Keratinocyte (primary cell): ENCODE data around the gene DHRSX. TPM values are rescaled to one million over a fixed set of nuclear protein-coding genes. Genes with fewer than 3 reads are reported as not detected.

Source experiments
- DNase-seq: peaks from one replicate; pipeline ENCODE4 v3.0.0-alpha.2; 2011; ENCODE audit warnings: low read depth, missing footprints, low spot score
- FAIRE-seq: peaks from 2 replicates; lab custom pipeline; 2011; peaks lifted over from hg19 to GRCh38; lab: Jason Lieb, UNC
- H2AFZ ChIP-seq: 2 replicates; pipeline ENCODE4 v1.6.0; 2012; ENCODE audit warnings: low read length, control low read depth, inconsistent platforms; ENCODE audit not compliant: control insufficient read depth
- H3K27ac ChIP-seq: 2 replicates; pipeline ENCODE4 v1.5.1; 2011; ENCODE audit warnings: low read length; ENCODE audit not compliant: control insufficient read depth, insufficient read depth
- H3K27me3 ChIP-seq: 3 replicates; pipeline ENCODE4 v1.6.0; 2011; ENCODE audit warnings: low read length; ENCODE audit not compliant: control insufficient read depth, insufficient read depth; ENCODE audit errors: extremely low read depth
- H3K36me3 ChIP-seq, 2 experiments: 2 replicates in 1 of 2; 3 replicates in 1 of 2; pipeline ENCODE4 v1.5.1; 2011; ENCODE audit warnings: low read length in 2 of 2, mild to moderate bottlenecking in 1 of 2; ENCODE audit not compliant: control insufficient read depth in 2 of 2, insufficient read depth in 2 of 2; ENCODE audit errors: extremely low read depth in 1 of 2
- H3K4me1 ChIP-seq: 3 replicates; pipeline ENCODE4 v1.5.1; 2011; ENCODE audit warnings: low read length; ENCODE audit not compliant: control insufficient read depth, insufficient read depth; ENCODE audit errors: extremely low read depth
- H3K4me2 ChIP-seq: 3 replicates; pipeline ENCODE4 v1.6.0; 2011; ENCODE audit warnings: low read depth, low read length; ENCODE audit not compliant: control insufficient read depth, insufficient read depth; ENCODE audit errors: extremely low read depth
- H3K4me3 ChIP-seq, 3 experiments: fragments of 200-600 bp in 1 of 3; sonication (generic) in 1 of 3; 2 replicates in 2 of 3; 3 replicates in 1 of 3; pipeline ENCODE4 v1.5.1; 2011 to 2016; ENCODE audit warnings: low read length in 3 of 3, mild to moderate bottlenecking in 3 of 3, control low read depth in 2 of 3, inconsistent platforms in 1 of 3, low read depth in 1 of 3, mixed read lengths in 1 of 3, mixed run types in 1 of 3, moderate library complexity in 1 of 3; ENCODE audit not compliant: control insufficient read depth in 2 of 3, insufficient read depth in 2 of 3; ENCODE audit errors: extremely low read depth in 1 of 3
- H3K79me2 ChIP-seq: 2 replicates; pipeline ENCODE4 v1.6.0; 2012; ENCODE audit warnings: low read length; ENCODE audit not compliant: control insufficient read depth, insufficient read depth
- H3K9ac ChIP-seq: 3 replicates; pipeline ENCODE4 v1.6.0; 2011; ENCODE audit warnings: low read length; ENCODE audit not compliant: control insufficient read depth, insufficient read depth; ENCODE audit errors: extremely low read depth
- H3K9me1 ChIP-seq: 3 replicates; pipeline ENCODE4 v1.6.0; 2011; ENCODE audit warnings: low read length; ENCODE audit not compliant: control insufficient read depth, insufficient read depth; ENCODE audit errors: extremely low read depth
- H3K9me3 ChIP-seq: 2 replicates; pipeline ENCODE4 v1.5.1; 2012; ENCODE audit warnings: low read depth, low read length; ENCODE audit not compliant: control insufficient read depth
- H4K20me1 ChIP-seq: 3 replicates; pipeline ENCODE4 v1.6.0; 2011; ENCODE audit warnings: low read length; ENCODE audit not compliant: control insufficient read depth, insufficient read depth; ENCODE audit errors: extremely low read depth
- CTCF ChIP-seq, 3 experiments: IDR thresholded peaks in 1 of 3; conservative IDR thresholded peaks in 1 of 3; optimal IDR thresholded peaks in 1 of 3; 2 replicates in 2 of 3; 3 replicates in 1 of 3; pipeline versions ENCODE3 to v1.5.1; 2011; ENCODE audit warnings: low read length in 3 of 3, mild to moderate bottlenecking in 3 of 3, moderate library complexity in 2 of 3, control low read depth in 1 of 3, inconsistent platforms in 1 of 3; ENCODE audit not compliant: insufficient read depth in 2 of 3; ENCODE audit errors: extremely low read depth in 1 of 3
- EZH2 ChIP-seq: IDR thresholded peaks from one replicate; pipeline ENCODE4 v1.6.1; 2012; ENCODE audit warnings: inconsistent platforms, mild to moderate bottlenecking, low read length, moderate library complexity
- dilution Hi-C: fragments of 300-500 bp; cut with MboI; formaldehyde crosslinking; loops from one replicate; pipeline ENCODE4 v1.7.0; 2020; ENCODE audit warnings: low sequenced_read_pairs; ENCODE audit not compliant: extremely low pct_ligation_motif_present
- polyA plus RNA-seq, 5 experiments: library from polyadenylated mRNA; depleted of rRNA in 3 of 5; stranded (reverse) in 3 of 5; stranded (forward) in 1 of 5; unstranded in 1 of 5; fragments of >200 nt; gene quantifications; 1 replicate in 1 of 5; 2 replicates in 3 of 5; 3 replicates in 1 of 5; pipeline versions ENCODE4 v1.2.1 to v1.2.3, GENCODE V29; 2011 to 2012; ENCODE audit warnings: missing spikeins in 2 of 5, low read depth in 1 of 5, low replicate concordance in 1 of 5

Gene DHRSX
- polyA plus RNA-seq, 1 donor (not counting 4 experiments of a cell fraction or from before 2014, with no cell fraction given): 20.4 TPM

GRCh38 chrX:2243913-2244460 is 256.8 kb downstream of the DHRSX start:
- H3K79me2 ChIP-seq: no peaks in the 10 kb centered on the region
- no peak for TF ChIP-seq EZH2
- no peak for TF ChIP-seq CTCF (optimal IDR thresholded peaks at IDR 0.05 in 1 of 3, IDR thresholded peaks at IDR 0.05 in 1 of 3, conservative IDR thresholded peaks at IDR 0.05 in 1 of 3; ENCODE audit: extremely low read depth in 1 of 3, insufficient read depth in 2 of 3, low read length in 3 of 3)
- FAIRE-seq: no peak
- no peaks in the 10 kb centered on the region for H4K20me1 ChIP-seq
- no peaks in the 10 kb centered on the region for H3K9me3 ChIP-seq
- H3K9ac ChIP-seq: no peak overlapping the region
- H3K4me2 ChIP-seq: no peak overlapping the region
- H3K9me1 ChIP-seq: no peaks in the 10 kb centered on the region
- no peak overlapping the region for H2AFZ ChIP-seq
- H3K4me1 ChIP-seq: no peaks in the 10 kb centered on the region
- dilution Hi-C loops: no loop called here
- peaks cover 0 to 6% of the 10 kb centered on the region in 2 experiments for H3K36me3 ChIP-seq
- H3K27ac ChIP-seq: no peak overlapping the region
- no peak for DNase-seq
- no peak overlapping the region for H3K4me3 ChIP-seq
- no peaks in the 10 kb centered on the region for H3K27me3 ChIP-seq

- H3K27me3 ChIP-seq: no peaks in the 10 kb centered on the region
- H3K79me2 ChIP-seq: no peaks in the 10 kb centered on the region
- peaks cover 0 to 6% of the 10 kb centered on the region in 2 experiments for H3K36me3 ChIP-seq
- TF ChIP-seq EZH2 (no peak), CTCF (optimal IDR thresholded peaks at IDR 0.05 in 1 of 3, IDR thresholded peaks at IDR 0.05 in 1 of 3, conservative IDR thresholded peaks at IDR 0.05 in 1 of 3; ENCODE audit: extremely low read depth in 1 of 3, insufficient read depth in 2 of 3, low read length in 3 of 3) (no peak)
- no peaks in the 10 kb centered on the region for H3K4me1 ChIP-seq
- no peak overlapping the region for H3K4me2 ChIP-seq
- H2AFZ ChIP-seq: no peak overlapping the region
- FAIRE-seq: no peak
- H3K4me3 ChIP-seq: no peak overlapping the region
- DNase-seq: no peak
- H3K9ac ChIP-seq: no peak overlapping the region
- no peaks in the 10 kb centered on the region for H4K20me1 ChIP-seq
- H3K9me3 ChIP-seq: no peaks in the 10 kb centered on the region
- H3K27ac ChIP-seq: no peak overlapping the region
- dilution Hi-C loops: no loop called here
- no peaks in the 10 kb centered on the region for H3K9me1 ChIP-seq
These were observed 257.8 kb downstream of the DHRSX start for GRCh38 chrX:2242980-2243379.
